ENCODE data around the gene TRIM25. TPM values are rescaled to one million over a fixed set of nuclear protein-coding genes. Genes with fewer than 3 reads are reported as not detected.
A peak's percentile ranks its signal among the peaks of the same experiment; 100 is the strongest.

TRIM25 gene
- total RNA-seq, 4 donors from 2014 or later = 25.4 to 38.6 (median 34.6) TPM

- peak overlapping the region; percentile 24 to 70 (median 52) for H3K27ac ChIP-seq
- TF ChIP-seq POLR2A (IDR thresholded peaks at IDR 0.05) = no peak
- H3K27me3 ChIP-seq = no peaks in the 10 kb centered on the region
- WGBS, 2 donors = 68 to 77% methylated on average over 2 of the region's 2 CpGs
- peaks cover 7 to 28% (median 17%) of the 10 kb centered on the region in 3 donors for H3K4me1 ChIP-seq
- no peak overlapping the region for H3K4me3 ChIP-seq
- peaks cover 4 to 90% (median 6%) of the 10 kb centered on the region in 3 donors for H3K36me3 ChIP-seq
- DNase-seq = no peak
- no peaks in the 10 kb centered on the region for H3K9me3 ChIP-seq
- intact Hi-C loops (cut with DNase I) = no loop called here
Observed at GRCh38 chr17:56937687-56938086, 23.8 kb upstream of the TRIM25 start.

- DNase-seq = no peak
- Histone ChIP-seq H3K36me3 (peaks cover 4 to 81% (median 6%) of the 10 kb centered on the region in 3 donors), H3K4me1 (peaks cover 7 to 28% (median 17%) of the 10 kb centered on the region in 3 donors), H3K9me3 (no peaks in the 10 kb centered on the region), H3K27ac (peak overlapping the region; percentile 36 to 70 (median 62)), H3K4me3 (no peak overlapping the region), H3K27me3 (no peaks in the 10 kb centered on the region)
- TF ChIP-seq POLR2A (IDR thresholded peaks at IDR 0.05) (no peak), CTCF (IDR thresholded peaks at IDR 0.05) (no peak)
- intact Hi-C loops (cut with DNase I) = no loop called here
- WGBS, 2 donors = 25 to 35% methylated on average over 6 of the region's 6 CpGs
Observed at GRCh38 chr17:56936697-56937322, 23.0 kb upstream of the TRIM25 start.

- H3K4me3 ChIP-seq = no peak overlapping the region
- no peak for DNase-seq
- H3K27me3 ChIP-seq = no peaks in the 10 kb centered on the region
- no peak for TF ChIP-seq POLR2A (IDR thresholded peaks at IDR 0.05)
- TF ChIP-seq CTCF (IDR thresholded peaks at IDR 0.05) = no peak
- no peak overlapping the region for H3K27ac ChIP-seq
- intact Hi-C loops (cut with DNase I) = no loop called here
- WGBS, 2 donors = 93 to 97% methylated on average over 3 of the region's 3 CpGs
- peaks cover 7 to 28% (median 17%) of the 10 kb centered on the region in 3 donors for H3K4me1 ChIP-seq
- H3K36me3 ChIP-seq = peaks cover 0 to 68% (median 4%) of the 10 kb centered on the region in 3 donors
- H3K9me3 ChIP-seq = no peaks in the 10 kb centered on the region
Observed at GRCh38 chr17:56935461-56935860, 21.6 kb upstream of the TRIM25 start.

- Histone ChIP-seq H3K9me3 (peaks cover 0 to 7% (median 0%) of the 10 kb centered on the region in 3 donors), H3K36me3 (peaks cover 0 to 57% (median 0%) of the 10 kb centered on the region in 3 donors), H3K27ac (no peak overlapping the region), H3K4me1 (peaks cover 7 to 21% (median 17%) of the 10 kb centered on the region in 3 donors), H3K27me3 (no peaks in the 10 kb centered on the region), H3K4me3 (no peak overlapping the region)
- WGBS, 2 donors = 79 to 82% methylated on average over 4 of the region's 4 CpGs
- DNase-seq = no peak
- TF ChIP-seq CTCF (IDR thresholded peaks at IDR 0.05) = no peak
- TF ChIP-seq POLR2A (IDR thresholded peaks at IDR 0.05) = no peak
- intact Hi-C loops (cut with DNase I) = no loop called here
Observed at GRCh38 chr17:56934280-56934679, 20.4 kb upstream of the TRIM25 start.

- Histone ChIP-seq H3K9me3 (peaks cover 0 to 11% (median 0%) of the 10 kb centered on the region in 3 donors), H3K4me1 (peaks cover 7 to 21% (median 17%) of the 10 kb centered on the region in 3 donors), H3K4me3 (no peak overlapping the region), H3K36me3 (peaks cover 0 to 53% (median 0%) of the 10 kb centered on the region in 3 donors), H3K27ac (no peak overlapping the region), H3K27me3 (no peaks in the 10 kb centered on the region)
- no peak for DNase-seq
- WGBS, 2 donors = 80 to 92% methylated on average over 1 of the region's 1 CpG
- intact Hi-C loops (cut with DNase I) = no loop called here
- no peak for TF ChIP-seq CTCF (IDR thresholded peaks at IDR 0.05)
- no peak for TF ChIP-seq POLR2A (IDR thresholded peaks at IDR 0.05)
Observed at GRCh38 chr17:56933868-56934267, 20.0 kb upstream of the TRIM25 start.
